GM20000 (cell line): Measurements from ENCODE around the gene BPIFA1.

Experiments used
- DNase-seq: peaks from one replicate; pipeline ENCODE4 v3.0.0; 2012; ENCODE audit warnings: low spot score
- TF ChIP-seq, protein P1 (sequence below): IDR thresholded peaks from 2 replicates; pipeline ENCODE4 v1.5.1; 2012; ENCODE audit warnings: mild to moderate bottlenecking, control low read depth; ENCODE audit errors: extremely low read depth, missing control alignments

The BPIFA1 gene

DNA sequence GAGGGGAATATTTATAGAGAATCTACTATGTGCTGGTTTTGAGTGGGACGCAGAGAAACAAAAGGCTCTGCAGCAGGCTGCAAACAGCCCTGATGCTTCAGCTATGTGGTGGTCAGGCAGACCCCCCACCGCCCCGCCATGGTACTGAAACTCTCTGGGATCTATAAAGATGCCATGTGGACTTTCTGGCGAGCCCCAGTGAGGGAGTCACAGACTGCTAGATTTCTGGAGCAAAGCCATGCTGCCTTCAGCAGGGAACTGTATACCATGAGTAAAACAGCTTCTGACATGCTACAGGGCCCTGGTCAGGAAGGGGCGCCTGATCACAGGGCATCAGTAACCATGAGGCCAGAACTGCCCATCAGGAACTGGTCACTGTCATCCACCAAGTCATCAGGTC lies 28.0 kb downstream of the BPIFA1 start:
- TF ChIP-seq, protein P1, sequence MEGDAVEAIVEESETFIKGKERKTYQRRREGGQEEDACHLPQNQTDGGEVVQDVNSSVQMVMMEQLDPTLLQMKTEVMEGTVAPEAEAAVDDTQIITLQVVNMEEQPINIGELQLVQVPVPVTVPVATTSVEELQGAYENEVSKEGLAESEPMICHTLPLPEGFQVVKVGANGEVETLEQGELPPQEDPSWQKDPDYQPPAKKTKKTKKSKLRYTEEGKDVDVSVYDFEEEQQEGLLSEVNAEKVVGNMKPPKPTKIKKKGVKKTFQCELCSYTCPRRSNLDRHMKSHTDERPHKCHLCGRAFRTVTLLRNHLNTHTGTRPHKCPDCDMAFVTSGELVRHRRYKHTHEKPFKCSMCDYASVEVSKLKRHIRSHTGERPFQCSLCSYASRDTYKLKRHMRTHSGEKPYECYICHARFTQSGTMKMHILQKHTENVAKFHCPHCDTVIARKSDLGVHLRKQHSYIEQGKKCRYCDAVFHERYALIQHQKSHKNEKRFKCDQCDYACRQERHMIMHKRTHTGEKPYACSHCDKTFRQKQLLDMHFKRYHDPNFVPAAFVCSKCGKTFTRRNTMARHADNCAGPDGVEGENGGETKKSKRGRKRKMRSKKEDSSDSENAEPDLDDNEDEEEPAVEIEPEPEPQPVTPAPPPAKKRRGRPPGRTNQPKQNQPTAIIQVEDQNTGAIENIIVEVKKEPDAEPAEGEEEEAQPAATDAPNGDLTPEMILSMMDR = no peak
- DNase-seq = no peak

DNA sequence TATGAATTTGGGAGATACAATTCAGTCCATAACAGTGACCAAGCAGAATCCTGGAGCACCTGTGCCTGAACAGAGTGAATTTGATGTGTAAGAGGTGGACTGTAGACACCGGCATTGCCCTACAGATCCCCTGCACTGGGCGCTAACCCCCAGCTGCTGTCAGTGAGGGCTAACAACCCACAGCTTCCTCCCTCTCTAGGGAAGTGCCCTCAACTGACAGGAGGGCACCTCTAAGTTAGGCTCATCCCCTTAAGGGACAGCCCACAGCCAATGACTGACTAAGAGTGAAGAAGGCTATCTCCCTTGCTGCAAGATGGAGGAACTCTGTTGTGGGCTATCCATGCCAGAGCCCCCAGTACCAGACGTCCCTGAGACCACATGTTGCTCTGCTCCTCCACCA lies 31.9 kb downstream of the BPIFA1 start:
- no peak for DNase-seq
- TF ChIP-seq, protein P1 = no peak

DNA sequence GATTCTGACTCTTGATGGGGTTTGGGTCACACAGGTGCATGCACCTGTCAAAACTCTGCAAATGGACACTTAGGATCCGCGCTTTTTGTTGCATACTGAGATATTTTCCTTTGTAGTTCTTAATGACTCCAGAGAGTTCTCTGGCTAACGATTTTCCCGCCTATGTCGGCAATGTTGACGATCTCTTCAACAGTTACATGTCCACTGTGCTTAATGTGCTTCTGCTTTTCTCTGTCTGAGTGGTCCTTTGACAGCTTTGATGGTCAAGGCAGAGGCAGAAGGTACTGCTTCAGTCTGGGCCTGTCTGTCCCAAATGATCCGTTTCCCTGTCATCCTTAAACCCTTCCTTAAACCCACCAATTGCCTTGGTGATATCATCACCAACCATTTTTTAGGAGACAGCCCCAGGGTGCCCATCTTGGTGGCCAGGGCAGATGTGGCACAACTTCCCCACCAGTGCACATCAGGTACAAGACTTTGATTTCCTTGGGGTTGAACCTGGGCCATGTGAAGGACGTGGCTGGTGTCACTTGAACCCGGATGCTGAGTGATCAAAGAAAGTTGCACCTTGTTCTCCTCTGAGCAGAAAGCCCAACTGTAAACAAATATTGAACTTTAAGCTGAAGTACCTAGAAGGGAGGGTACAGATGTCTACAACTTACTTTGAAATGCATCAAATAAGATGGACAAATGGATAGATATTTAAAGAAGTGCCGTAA lies 36.5 kb downstream of the BPIFA1 start:
- no peak for DNase-seq
- TF ChIP-seq, protein P1 = no peak

DNA sequence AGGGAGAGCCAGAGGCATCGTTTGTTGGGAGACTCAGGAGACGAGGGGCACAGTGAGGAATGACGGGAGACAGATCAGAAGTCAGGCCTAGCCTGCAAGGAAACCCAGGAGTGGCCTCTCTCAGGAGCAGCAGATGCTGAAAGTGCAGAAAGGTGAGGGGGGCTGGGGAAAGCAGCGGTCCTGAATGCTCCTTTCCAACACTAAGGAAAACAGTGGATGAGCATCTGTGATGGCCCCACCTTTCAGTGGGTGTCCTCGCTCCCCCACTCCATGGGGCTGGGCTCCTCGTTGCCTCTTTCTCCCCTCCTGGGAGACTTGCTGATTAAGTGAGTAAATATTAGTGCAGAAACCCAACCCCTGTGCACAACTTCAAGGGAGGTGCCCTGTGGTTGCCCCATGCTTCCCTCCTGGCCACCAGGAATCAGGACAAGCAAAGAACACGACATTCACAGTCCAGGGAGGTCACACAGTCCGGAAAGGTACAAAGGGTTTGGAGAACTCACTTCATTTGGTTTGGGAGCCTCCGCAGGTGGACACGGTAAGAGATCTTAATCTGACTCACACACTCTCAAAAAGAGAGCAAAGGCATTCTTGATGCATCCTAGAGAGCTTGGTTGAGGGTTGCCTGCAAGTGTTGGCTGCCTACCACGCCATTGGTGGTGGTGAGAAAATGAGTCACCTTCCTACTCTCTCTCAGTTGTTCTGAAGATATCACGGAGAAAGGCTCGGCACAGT lies 37.5 kb downstream of the BPIFA1 start:
- no peak for DNase-seq
- TF ChIP-seq, protein P1 = no peak

DNA sequence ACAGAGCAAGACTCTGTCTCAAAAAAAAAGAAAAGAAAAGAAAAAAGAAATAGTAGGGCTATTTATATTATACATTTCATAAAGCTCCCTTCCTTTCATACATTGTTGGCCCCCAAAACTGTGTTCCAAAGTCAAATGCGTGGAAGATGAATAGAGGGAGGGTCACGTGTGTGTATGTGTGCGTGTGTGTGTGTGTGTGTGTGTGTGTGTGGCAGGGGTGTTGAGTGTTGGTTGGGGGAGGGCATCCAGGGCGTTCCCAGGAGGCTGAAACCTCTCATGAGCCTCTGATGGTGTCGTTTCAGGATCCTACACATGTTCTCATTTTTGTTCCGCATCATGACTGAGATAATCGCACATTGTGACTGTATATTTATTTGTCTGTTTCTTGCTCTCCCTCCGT lies 39.4 kb downstream of the BPIFA1 start:
- TF ChIP-seq, protein P1 = no peak
- no peak for DNase-seq

DNA sequence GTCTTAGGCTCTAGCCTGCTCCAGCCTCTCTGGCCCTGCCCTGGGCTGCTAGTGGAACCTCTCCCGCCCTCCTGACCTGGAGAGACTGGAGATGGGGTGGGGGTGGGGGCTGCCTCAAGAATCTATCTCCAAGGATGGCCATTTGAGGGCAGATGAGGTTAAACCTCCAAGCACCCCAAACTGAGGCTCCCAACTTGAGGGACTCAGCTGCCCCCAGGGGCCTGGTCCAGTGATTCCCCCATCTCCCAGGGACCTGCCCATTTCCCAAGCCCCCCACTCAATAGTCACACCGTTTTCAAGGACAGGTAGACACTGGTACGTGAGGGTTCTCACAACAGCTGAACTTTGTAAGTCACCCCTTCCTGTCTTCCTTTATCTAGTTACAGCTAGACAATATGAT lies 40.1 kb downstream of the BPIFA1 start:
- TF ChIP-seq, protein P1 = no peak
- DNase-seq = no peak

DNA sequence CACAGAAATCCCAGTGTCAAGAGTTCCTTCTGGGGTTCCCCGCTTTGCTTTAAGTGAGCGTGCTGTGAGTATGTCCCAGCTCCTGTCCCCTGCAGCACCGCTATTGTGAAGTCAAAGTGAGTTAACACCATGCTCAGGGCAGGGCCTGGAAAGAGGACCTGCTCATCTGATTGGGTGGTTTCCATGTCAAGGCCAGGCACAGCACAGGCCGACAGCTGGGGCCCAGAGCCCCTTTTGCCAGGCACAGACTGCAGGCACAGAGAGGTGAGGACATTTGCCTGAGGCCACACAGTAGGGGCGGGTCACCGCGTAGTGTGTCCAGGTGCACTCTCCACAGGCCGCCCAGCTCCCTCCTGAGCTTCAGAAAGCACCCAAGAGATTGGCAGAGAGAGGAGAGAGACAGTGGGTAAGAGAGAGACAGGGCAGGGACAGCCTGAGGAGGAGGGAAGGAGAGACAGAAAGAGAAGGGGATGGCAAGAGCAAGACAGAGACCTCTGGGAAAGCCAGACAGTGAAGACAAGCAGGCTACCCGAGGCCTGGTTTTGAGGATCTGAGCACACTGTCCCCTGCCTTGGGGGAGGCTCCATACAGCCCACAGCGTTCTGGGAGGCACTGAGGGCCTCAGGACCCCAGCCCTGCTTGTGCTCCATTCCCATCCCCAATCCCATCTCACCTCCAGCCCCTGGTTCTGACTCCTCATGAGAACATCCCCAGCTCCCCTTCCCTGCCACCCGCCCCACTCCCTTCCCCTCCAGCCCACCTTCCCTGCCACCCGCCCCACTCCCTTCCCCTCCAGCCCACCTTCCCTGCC lies 40.7 kb downstream of the BPIFA1 start:
- TF ChIP-seq, protein P1 = no peak
- DNase-seq = no peak
